Testis (tissue), 3 donors: ENCODE measurements around the gene GORASP1. TPM values are rescaled to one million over a fixed set of nuclear protein-coding genes. Genes with fewer than 3 reads are reported as not detected.

Source experiments
- DNase-seq: peaks from one replicate; pipeline ENCODE4 v3.0.0-alpha.2; 2019
- H3K27ac ChIP-seq, 2 donors: fragments of 200-600 bp; sonication (generic); one replicate each; pipeline ENCODE4 v1.5.1; 2019
- H3K27me3 ChIP-seq: fragments of 200-600 bp; sonication (generic); one replicate; pipeline ENCODE4 v1.5.1; 2019
- H3K36me3 ChIP-seq: fragments of 200-600 bp; sonication (generic); one replicate; pipeline ENCODE4 v1.5.1; 2017; ENCODE audit warnings: low read depth; ENCODE audit errors: missing control alignments
- H3K4me1 ChIP-seq: fragments of 200-600 bp; sonication (generic); one replicate; pipeline ENCODE4 v1.5.1; 2019
- H3K4me3 ChIP-seq, 2 donors: fragments of 200-600 bp; sonication (generic); one replicate each; pipeline ENCODE4 v1.5.1; 2017 to 2019
- H3K9me3 ChIP-seq: fragments of 200-600 bp; sonication (generic); one replicate; pipeline ENCODE4 v1.5.1; 2017
- POLR2A ChIP-seq: fragments of 450-650 bp; IDR thresholded peaks from one replicate; pipeline ENCODE4 v1.6.1; 2017; ENCODE audit warnings: antibody characterized with exemption, mild to moderate bottlenecking, moderate library complexity
- WGBS, 2 donors: methylation state at CpG; one replicate each; pipeline ENCODE4 v1.1.5; 2018; 5-methylcytosine and 5-hydroxymethylcytosine counted together
- intact Hi-C: fragments of 100-400 bp; cut with DNase I; formaldehyde crosslinking; loops from one replicate; pipeline ENCODE4 v1.15.1; 2023; ENCODE audit warnings: low total_unique reads
- polyA plus RNA-seq: library from polyadenylated mRNA; stranded (reverse); fragments of 350-450 nt; fragmentation: Illumina TruSeq; extraction: RNeasy Lipid Tissue Mini Kit (QIAGEN cat#74804); gene quantifications from one replicate; pipeline ENCODE4 v1.2.3, GENCODE V29; 2014; ENCODE audit warnings: low read depth, low replicate concordance; ENCODE audit not compliant: insufficient read depth
- total RNA-seq, 2 donors: library from RNA; depleted of rRNA; stranded (reverse); fragments of >200 nt; gene quantifications; one replicate each; pipeline ENCODE4 v1.2.3, GENCODE V29; 2016
- TF ChIP-seq, protein P1 (sequence below), 3 experiments: fragments of 450-650 bp in 2 of 3; fragments of 200-600 bp in 1 of 3; sonication (generic) in 1 of 3; IDR thresholded peaks; one replicate each; pipeline ENCODE4 v1.5.1; 2016 to 2019; ENCODE audit warnings: antibody characterized with exemption in 3 of 3, mild to moderate bottlenecking in 2 of 3, moderate library complexity in 1 of 3

The GORASP1 gene
- total and polyA plus RNA-seq, 3 donors from 2014 or later: 69.5 to 92.1 (median 75.3) TPM

DNA sequence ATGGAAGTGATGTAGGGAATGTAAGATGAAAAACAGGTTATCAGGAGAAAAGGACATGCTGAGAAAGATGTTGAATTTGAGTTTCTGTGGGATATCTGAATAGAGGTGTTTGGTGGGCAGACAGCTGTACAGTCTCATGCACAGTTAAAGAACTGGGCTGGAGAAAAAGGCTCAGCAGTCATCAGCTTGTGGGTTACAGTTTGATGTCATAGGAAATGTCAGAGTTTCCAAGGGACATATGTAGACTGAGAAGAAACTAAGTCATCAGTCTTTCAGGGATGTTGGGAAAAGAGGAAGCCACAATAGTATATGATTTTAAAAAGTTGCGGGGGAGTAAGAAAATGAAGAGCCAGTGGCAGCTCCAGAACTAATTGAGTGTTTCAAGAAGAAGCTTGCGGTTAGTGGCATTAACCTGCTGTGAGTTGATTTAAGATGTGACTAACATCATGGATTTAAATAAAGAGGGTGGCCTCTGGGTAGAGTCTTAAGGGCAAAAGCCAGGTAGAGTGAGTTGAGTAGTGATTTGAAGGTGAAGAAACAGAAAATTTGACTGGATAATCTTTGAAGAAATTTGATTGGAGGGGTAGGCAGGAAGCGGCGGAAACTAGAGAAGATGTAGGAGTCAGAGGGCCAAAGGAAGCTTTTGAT is 24.6 kb downstream of the GORASP1 start:
- TF ChIP-seq, protein P1, sequence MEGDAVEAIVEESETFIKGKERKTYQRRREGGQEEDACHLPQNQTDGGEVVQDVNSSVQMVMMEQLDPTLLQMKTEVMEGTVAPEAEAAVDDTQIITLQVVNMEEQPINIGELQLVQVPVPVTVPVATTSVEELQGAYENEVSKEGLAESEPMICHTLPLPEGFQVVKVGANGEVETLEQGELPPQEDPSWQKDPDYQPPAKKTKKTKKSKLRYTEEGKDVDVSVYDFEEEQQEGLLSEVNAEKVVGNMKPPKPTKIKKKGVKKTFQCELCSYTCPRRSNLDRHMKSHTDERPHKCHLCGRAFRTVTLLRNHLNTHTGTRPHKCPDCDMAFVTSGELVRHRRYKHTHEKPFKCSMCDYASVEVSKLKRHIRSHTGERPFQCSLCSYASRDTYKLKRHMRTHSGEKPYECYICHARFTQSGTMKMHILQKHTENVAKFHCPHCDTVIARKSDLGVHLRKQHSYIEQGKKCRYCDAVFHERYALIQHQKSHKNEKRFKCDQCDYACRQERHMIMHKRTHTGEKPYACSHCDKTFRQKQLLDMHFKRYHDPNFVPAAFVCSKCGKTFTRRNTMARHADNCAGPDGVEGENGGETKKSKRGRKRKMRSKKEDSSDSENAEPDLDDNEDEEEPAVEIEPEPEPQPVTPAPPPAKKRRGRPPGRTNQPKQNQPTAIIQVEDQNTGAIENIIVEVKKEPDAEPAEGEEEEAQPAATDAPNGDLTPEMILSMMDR (IDR thresholded peaks at IDR 0.05): no peak
- no peak for TF ChIP-seq POLR2A
- intact Hi-C loops: no loop called here
- no peaks in the 10 kb centered on the region for H3K4me1 ChIP-seq
- H3K4me3 ChIP-seq: no peak overlapping the region
- H3K9me3 ChIP-seq: no peaks in the 10 kb centered on the region
- DNase-seq: no peak
- H3K36me3 ChIP-seq: peaks cover 4% of the 10 kb centered on the region
- no peaks in the 10 kb centered on the region for H3K27me3 ChIP-seq
- no peak overlapping the region for H3K27ac ChIP-seq
- WGBS, 2 donors: 94 to 97% methylated on average over 4 of the region's 4 CpGs

DNA sequence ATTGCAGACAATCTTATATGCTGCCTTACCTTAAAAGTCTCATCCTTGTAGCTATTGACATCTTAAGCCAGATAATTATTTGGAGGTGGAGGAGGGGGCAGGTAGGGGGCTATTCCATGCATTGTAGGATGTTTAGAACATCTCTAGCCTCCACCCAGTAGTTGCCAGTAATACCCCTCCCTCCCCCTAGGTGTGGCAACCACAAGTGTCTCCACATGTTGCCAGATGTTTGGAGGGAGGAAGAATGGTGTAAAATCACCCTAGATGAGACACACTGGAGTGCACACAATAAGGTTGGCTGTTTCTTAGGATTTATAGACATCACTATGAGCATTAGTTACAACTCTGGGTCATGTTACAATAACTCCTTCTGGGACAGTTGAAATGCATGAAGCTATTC is 27.4 kb downstream of the GORASP1 start:
- TF ChIP-seq, protein P1 (IDR thresholded peaks at IDR 0.05): no peak
- TF ChIP-seq POLR2A: no peak
- peaks cover 4% of the 10 kb centered on the region for H3K36me3 ChIP-seq

DNA sequence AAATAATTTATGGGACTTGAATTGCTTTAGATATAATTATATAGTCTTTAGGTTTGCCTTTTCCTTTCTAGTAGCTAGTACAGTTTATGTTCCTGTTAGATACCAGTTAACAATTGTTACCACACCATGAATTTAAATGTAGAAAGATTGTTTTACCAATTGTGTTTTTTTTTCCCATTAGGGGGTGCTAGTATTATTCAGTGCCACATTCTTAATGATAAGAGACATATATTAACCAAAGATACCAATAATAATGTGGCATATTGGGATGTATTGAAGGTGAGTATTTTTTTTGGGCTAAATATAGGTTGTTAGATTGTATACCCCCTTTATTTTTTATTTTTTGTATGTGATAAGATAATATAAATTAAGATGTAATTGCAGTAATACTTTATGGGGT is 27.9 kb downstream of the GORASP1 start:
- TF ChIP-seq POLR2A: no peak
- TF ChIP-seq, protein P1 (IDR thresholded peaks at IDR 0.05): no peak
- intact Hi-C loops: no loop called here
- Histone ChIP-seq H3K4me1 (no peaks in the 10 kb centered on the region), H3K27me3 (no peaks in the 10 kb centered on the region), H3K9me3 (no peaks in the 10 kb centered on the region), H3K27ac (no peak overlapping the region), H3K36me3 (peaks cover 4% of the 10 kb centered on the region), H3K4me3 (no peak overlapping the region)
- no peak for DNase-seq

More for the DNA sequence above, 27.4 kb downstream of the GORASP1 start:
- intact Hi-C loops: no loop called here
- DNase-seq: no peak
- Histone ChIP-seq H3K4me1 (no peaks in the 10 kb centered on the region), H3K27me3 (no peaks in the 10 kb centered on the region), H3K4me3 (no peak overlapping the region), H3K27ac (no peak overlapping the region), H3K9me3 (no peaks in the 10 kb centered on the region)

DNA sequence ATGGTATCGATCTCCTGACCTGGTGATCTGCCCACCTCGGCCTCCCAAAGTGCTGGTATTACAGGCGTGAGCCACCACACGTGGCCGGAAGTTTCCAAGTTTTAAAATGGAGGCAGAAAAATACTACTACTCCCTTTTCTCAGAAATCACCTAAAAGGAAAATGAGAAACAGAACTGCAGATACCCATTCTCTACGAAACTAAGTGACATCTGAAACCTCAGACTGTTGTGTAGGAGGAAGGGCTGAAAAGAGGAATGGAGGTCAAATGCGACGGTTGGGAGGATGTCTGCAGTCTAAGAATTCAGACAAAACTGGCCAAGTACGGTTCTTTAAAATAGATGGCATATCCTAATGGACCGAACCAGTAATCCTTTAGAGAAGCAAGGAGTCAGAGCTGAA is 31.5 kb downstream of the GORASP1 start:
- Histone ChIP-seq H3K4me3 (no peak overlapping the region), H3K27me3 (no peaks in the 10 kb centered on the region), H3K4me1 (no peaks in the 10 kb centered on the region), H3K36me3 (peaks cover 4% of the 10 kb centered on the region), H3K9me3 (no peaks in the 10 kb centered on the region), H3K27ac (no peak overlapping the region)
- WGBS, 2 donors: 90 to 93% methylated on average over 10 of the region's 10 CpGs
- DNase-seq: no peak
- TF ChIP-seq POLR2A: no peak
- TF ChIP-seq, protein P1 (IDR thresholded peaks at IDR 0.05): no peak
- intact Hi-C loops: no loop called here

DNA sequence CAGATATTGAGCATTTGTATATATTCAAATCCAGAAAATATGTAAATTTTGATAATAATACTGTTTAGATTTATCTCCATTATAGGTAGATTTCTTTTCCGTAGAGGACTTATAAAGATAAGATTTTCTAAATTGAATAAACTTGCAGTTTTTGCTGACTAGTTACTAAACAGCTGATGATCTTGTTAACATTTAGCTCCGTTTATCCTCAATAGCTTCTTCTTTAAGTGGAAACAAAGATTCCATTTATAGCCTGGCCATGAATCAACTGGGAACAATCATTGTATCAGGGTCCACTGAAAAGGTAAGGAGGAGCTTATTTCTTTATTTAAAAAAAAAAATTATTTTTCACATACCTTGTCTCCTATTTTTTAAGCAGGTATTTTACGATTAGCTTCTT is 38.9 kb downstream of the GORASP1 start:
- intact Hi-C loops: no loop called here
- H3K36me3 ChIP-seq: no peaks in the 10 kb centered on the region
- no peak for DNase-seq
- H3K27me3 ChIP-seq: no peaks in the 10 kb centered on the region
- no peaks in the 10 kb centered on the region for H3K4me1 ChIP-seq
- no peak for TF ChIP-seq POLR2A
- TF ChIP-seq, protein P1 (IDR thresholded peaks at IDR 0.05): no peak
- H3K27ac ChIP-seq: no peak overlapping the region
- 52 to 67% methylated on average over 3 of the region's 3 CpGs for WGBS, 2 donors
- no peaks in the 10 kb centered on the region for H3K9me3 ChIP-seq
- H3K4me3 ChIP-seq: no peak overlapping the region
